HEK293 (cell line): ENCODE measurements around the gene RRP1B.

ENCODE experiments used
- CTCF ChIA-PET: fragments of 350-600 bp; formaldehyde crosslinking; extraction: SDS; loops from one replicate; lab custom pipeline; 2021; ENCODE audit warnings: antibody characterized with exemption; lab: Yijun Ruan, JAX
- POLR2A ChIA-PET: fragments of 300-600 bp; formaldehyde crosslinking; extraction: SDS; loops from one replicate; lab custom pipeline; 2020; ENCODE audit warnings: antibody characterized with exemption, inconsistent platforms; lab: Yijun Ruan, JAX
- H3K27ac ChIP-seq: fragments of 200-500 bp; sonication (Bioruptor generic); 2 replicates; pipeline ENCODE4 v1.5.1; 2014; ENCODE audit warnings: low read depth, low read length, control low read depth, inconsistent platforms; ENCODE audit errors: extremely low read depth
- H3K36me3 ChIP-seq, 2 experiments: fragments of 200-500 bp in 1 of 2; sonication (Bioruptor generic) in 1 of 2; 1 replicate in 1 of 2; 2 replicates in 1 of 2; pipeline ENCODE4 v1.5.1; 2014 to 2017; ENCODE audit warnings: inconsistent platforms in 2 of 2, low read length in 2 of 2; ENCODE audit not compliant: control insufficient read depth in 2 of 2, insufficient read depth in 1 of 2
- H3K4me1 ChIP-seq: fragments of 200-500 bp; sonication (Bioruptor generic); 2 replicates; pipeline ENCODE4 v1.5.1; 2014; ENCODE audit warnings: mild to moderate bottlenecking, low read length, inconsistent platforms; ENCODE audit not compliant: control insufficient read depth, insufficient read depth
- H3K4me3 ChIP-seq: 2 replicates; pipeline ENCODE4 v1.5.1; 2011; ENCODE audit warnings: low read depth, mild to moderate bottlenecking, control low read depth, low read length, moderate library complexity
- H3K9me3 ChIP-seq: fragments of 200-500 bp; sonication (Bioruptor generic); 2 replicates; pipeline ENCODE4 v1.5.1; 2014; ENCODE audit warnings: low read depth, low read length, inconsistent platforms; ENCODE audit not compliant: control insufficient read depth, insufficient read depth
- SALL2 ChIP-seq: fragments of 450-650 bp; formaldehyde crosslinking; IDR thresholded peaks from 2 replicates; pipeline ENCODE4 v1.5.0; 2017; ENCODE audit warnings: missing biosample characterization, mild to moderate bottlenecking, missing genetic modification characterization, borderline replicate concordance
- SCRT2 ChIP-seq: fragments of 450-650 bp; formaldehyde crosslinking; IDR thresholded peaks from 2 replicates; pipeline ENCODE4 v1.5.1; 2016; ENCODE audit warnings: missing biosample characterization, missing genetic modification characterization
- SP7 ChIP-seq: fragments of 450-650 bp; formaldehyde crosslinking; IDR thresholded peaks from 2 replicates; pipeline ENCODE4 v1.5.1; 2016; ENCODE audit warnings: missing biosample characterization, missing genetic modification characterization
- YY2 ChIP-seq: fragments of 450-650 bp; formaldehyde crosslinking; IDR thresholded peaks from 2 replicates; pipeline ENCODE4 v1.5.1; 2016; ENCODE audit warnings: missing biosample characterization, missing genetic modification characterization
- ZBTB17 ChIP-seq: fragments of 450-650 bp; formaldehyde crosslinking; IDR thresholded peaks from 2 replicates; pipeline ENCODE4 v1.5.1; 2016; ENCODE audit warnings: missing biosample characterization, missing genetic modification characterization
- ZBTB48 ChIP-seq: fragments of 450-650 bp; formaldehyde crosslinking; IDR thresholded peaks from 2 replicates; pipeline ENCODE4 v1.5.1; 2016; ENCODE audit warnings: missing biosample characterization, missing genetic modification characterization
- ZNF223 ChIP-seq: fragments of 450-650 bp; formaldehyde crosslinking; IDR thresholded peaks from 2 replicates; pipeline ENCODE4 v1.5.1; 2016; ENCODE audit warnings: missing biosample characterization, missing genetic modification characterization
- ZNF248 ChIP-seq: fragments of 450-650 bp; formaldehyde crosslinking; IDR thresholded peaks from 2 replicates; pipeline ENCODE4 v1.5.1; 2017; ENCODE audit warnings: missing biosample characterization, missing genetic modification characterization
- ZNF335 ChIP-seq: fragments of 450-650 bp; formaldehyde crosslinking; conservative IDR thresholded peaks from 2 replicates; pipeline ENCODE4 v1.5.1; 2016; ENCODE audit warnings: missing biosample characterization, missing genetic modification characterization
- ZNF449 ChIP-seq: fragments of 450-650 bp; formaldehyde crosslinking; IDR thresholded peaks from 2 replicates; pipeline ENCODE4 v1.5.1; 2017; ENCODE audit warnings: missing biosample characterization, mild to moderate bottlenecking, missing genetic modification characterization, moderate library complexity
- ZNF549 ChIP-seq: fragments of 450-650 bp; IDR thresholded peaks from 2 replicates; pipeline ENCODE4 v1.5.1; 2018; ENCODE audit warnings: missing biosample characterization, missing genetic modification characterization, mild to moderate bottlenecking, inconsistent platforms, moderate library complexity
- ZNF596 ChIP-seq: fragments of 450-650 bp; IDR thresholded peaks from 2 replicates; pipeline ENCODE4 v1.5.0; 2018; ENCODE audit warnings: missing biosample characterization, mild to moderate bottlenecking, missing genetic modification characterization, moderate library complexity
- ZNF660 ChIP-seq: fragments of 450-650 bp; IDR thresholded peaks from 2 replicates; pipeline ENCODE4 v1.5.1; 2018; ENCODE audit warnings: missing biosample characterization, mild to moderate bottlenecking, missing genetic modification characterization
- ZNF747 ChIP-seq: fragments of 450-650 bp; formaldehyde crosslinking; IDR thresholded peaks from 2 replicates; pipeline ENCODE4 v1.5.1; 2016; ENCODE audit warnings: missing biosample characterization, missing genetic modification characterization
- ZNF791 ChIP-seq: fragments of 450-650 bp; formaldehyde crosslinking; IDR thresholded peaks from 2 replicates; pipeline ENCODE4 v1.5.1; 2016; ENCODE audit warnings: missing biosample characterization, missing genetic modification characterization
- TF ChIP-seq, protein P1 (sequence below): fragments of 450-650 bp; formaldehyde crosslinking; IDR thresholded peaks from 2 replicates; pipeline ENCODE4 v1.5.1; 2016; ENCODE audit warnings: missing biosample characterization, missing genetic modification characterization
- TF ChIP-seq, protein P2 (sequence below): fragments of 450-650 bp; formaldehyde crosslinking; IDR thresholded peaks from 2 replicates; pipeline ENCODE4 v1.5.1; 2016; ENCODE audit warnings: missing biosample characterization, missing genetic modification characterization
- TF ChIP-seq, protein P3 (sequence below): fragments of 450-650 bp; formaldehyde crosslinking; IDR thresholded peaks from 2 replicates; pipeline ENCODE4 v1.5.1; 2016; ENCODE audit warnings: missing biosample characterization, missing genetic modification characterization

RRP1B gene

GRCh38 chr21:43643193-43643592 lies 16.2 kb upstream of the RRP1B start (continued):
- peak; percentile 60 for TF ChIP-seq ZBTB17 (tag by site-specific recombination)
- TF ChIP-seq, all 188 proteins: peak for 4

DNA sequence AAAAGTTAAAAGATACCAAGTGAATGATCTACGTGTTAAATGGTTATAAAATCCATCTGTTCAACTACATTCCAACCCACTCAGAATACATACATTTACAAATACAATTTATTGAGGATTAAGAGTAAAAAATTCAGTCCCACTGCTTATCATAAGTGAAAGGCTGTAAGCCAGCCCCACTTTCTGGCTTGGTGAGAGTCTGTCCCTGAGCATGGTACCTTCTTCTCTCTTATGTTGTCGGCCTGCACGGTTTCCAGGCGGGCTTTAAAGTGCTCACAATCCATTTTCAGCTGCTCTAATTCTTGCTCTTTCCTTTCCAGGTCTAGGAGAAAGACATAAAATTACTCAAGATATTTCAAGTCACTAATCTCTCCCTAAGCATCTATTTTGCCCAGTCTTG lies 15.3 kb upstream of the RRP1B start:
- H3K36me3 ChIP-seq: no peaks in the 10 kb centered on the region
- ChIA-PET CTCF (interaction anchor here (1.8 to 2.5 kb wide), 3 partner anchors 10 to 310 kb away, joined by 4 to 15 read pairs (median 11); no protein-coding TSS in a partner anchor), POLR2A (no interaction called here)
- H3K4me1 ChIP-seq: peaks cover 7% of the 10 kb centered on the region; the same call in 1 of the 2 replicates
- H3K9me3 ChIP-seq: no peaks in the 10 kb centered on the region
- H3K27ac ChIP-seq: no peak overlapping the region
- no peak overlapping the region for H3K4me3 ChIP-seq
- TF ChIP-seq ZNF747: no peak
- no peak for TF ChIP-seq SP7 (tag by site-specific recombination)
- TF ChIP-seq, protein P1, sequence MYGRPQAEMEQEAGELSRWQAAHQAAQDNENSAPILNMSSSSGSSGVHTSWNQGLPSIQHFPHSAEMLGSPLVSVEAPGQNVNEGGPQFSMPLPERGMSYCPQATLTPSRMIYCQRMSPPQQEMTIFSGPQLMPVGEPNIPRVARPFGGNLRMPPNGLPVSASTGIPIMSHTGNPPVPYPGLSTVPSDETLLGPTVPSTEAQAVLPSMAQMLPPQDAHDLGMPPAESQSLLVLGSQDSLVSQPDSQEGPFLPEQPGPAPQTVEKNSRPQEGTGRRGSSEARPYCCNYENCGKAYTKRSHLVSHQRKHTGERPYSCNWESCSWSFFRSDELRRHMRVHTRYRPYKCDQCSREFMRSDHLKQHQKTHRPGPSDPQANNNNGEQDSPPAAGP: no peak
- no peak for TF ChIP-seq ZNF660
- TF ChIP-seq, all 188 proteins: peak for 0

GRCh38 chr21:43644609-43645008 lies 14.8 kb upstream of the RRP1B start:
- Histone ChIP-seq H3K4me1 (peaks cover 7% of the 10 kb centered on the region; the same call in 1 of the 2 replicates), H3K36me3 (no peaks in the 10 kb centered on the region), H3K27ac (no peak overlapping the region), H3K9me3 (no peaks in the 10 kb centered on the region), H3K4me3 (no peak overlapping the region)
- TF ChIP-seq ZNF596 (tag by site-specific recombination) (no peak), ZNF223 (no peak), ZNF791 (no peak), SCRT2 (tag by site-specific recombination) (peak; percentile 52)
- TF ChIP-seq, protein P2, sequence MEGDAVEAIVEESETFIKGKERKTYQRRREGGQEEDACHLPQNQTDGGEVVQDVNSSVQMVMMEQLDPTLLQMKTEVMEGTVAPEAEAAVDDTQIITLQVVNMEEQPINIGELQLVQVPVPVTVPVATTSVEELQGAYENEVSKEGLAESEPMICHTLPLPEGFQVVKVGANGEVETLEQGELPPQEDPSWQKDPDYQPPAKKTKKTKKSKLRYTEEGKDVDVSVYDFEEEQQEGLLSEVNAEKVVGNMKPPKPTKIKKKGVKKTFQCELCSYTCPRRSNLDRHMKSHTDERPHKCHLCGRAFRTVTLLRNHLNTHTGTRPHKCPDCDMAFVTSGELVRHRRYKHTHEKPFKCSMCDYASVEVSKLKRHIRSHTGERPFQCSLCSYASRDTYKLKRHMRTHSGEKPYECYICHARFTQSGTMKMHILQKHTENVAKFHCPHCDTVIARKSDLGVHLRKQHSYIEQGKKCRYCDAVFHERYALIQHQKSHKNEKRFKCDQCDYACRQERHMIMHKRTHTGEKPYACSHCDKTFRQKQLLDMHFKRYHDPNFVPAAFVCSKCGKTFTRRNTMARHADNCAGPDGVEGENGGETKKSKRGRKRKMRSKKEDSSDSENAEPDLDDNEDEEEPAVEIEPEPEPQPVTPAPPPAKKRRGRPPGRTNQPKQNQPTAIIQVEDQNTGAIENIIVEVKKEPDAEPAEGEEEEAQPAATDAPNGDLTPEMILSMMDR: no peak
- CTCF ChIA-PET: interaction anchor here (0.6 to 2.5 kb wide), 8 partner anchors 11 to 433 kb away, joined by 3 to 15 read pairs (median 4); no protein-coding TSS in a partner anchor
- POLR2A ChIA-PET: no interaction called here

GRCh38 chr21:43645136-43645891 lies 14.0 kb upstream of the RRP1B start:
- H3K27ac ChIP-seq: no peak overlapping the region
- peaks cover 7% of the 10 kb centered on the region; the same call in 1 of the 2 replicates for H3K4me1 ChIP-seq
- H3K4me3 ChIP-seq: no peak overlapping the region
- POLR2A ChIA-PET: interaction anchor here (0.8 kb wide), 1 partner anchor 14 kb away, joined by 3 read pairs; the partner anchor contains the start of genes HSF2BP and RRP1B
- no peaks in the 10 kb centered on the region for H3K36me3 ChIP-seq
- CTCF ChIA-PET: interaction anchor here (0.6 to 2.5 kb wide), 21 partner anchors 9 to 1647 kb away, joined by 3 to 15 read pairs (median 4); no protein-coding TSS in a partner anchor
- no peaks in the 10 kb centered on the region for H3K9me3 ChIP-seq
- TF ChIP-seq, protein P3, sequence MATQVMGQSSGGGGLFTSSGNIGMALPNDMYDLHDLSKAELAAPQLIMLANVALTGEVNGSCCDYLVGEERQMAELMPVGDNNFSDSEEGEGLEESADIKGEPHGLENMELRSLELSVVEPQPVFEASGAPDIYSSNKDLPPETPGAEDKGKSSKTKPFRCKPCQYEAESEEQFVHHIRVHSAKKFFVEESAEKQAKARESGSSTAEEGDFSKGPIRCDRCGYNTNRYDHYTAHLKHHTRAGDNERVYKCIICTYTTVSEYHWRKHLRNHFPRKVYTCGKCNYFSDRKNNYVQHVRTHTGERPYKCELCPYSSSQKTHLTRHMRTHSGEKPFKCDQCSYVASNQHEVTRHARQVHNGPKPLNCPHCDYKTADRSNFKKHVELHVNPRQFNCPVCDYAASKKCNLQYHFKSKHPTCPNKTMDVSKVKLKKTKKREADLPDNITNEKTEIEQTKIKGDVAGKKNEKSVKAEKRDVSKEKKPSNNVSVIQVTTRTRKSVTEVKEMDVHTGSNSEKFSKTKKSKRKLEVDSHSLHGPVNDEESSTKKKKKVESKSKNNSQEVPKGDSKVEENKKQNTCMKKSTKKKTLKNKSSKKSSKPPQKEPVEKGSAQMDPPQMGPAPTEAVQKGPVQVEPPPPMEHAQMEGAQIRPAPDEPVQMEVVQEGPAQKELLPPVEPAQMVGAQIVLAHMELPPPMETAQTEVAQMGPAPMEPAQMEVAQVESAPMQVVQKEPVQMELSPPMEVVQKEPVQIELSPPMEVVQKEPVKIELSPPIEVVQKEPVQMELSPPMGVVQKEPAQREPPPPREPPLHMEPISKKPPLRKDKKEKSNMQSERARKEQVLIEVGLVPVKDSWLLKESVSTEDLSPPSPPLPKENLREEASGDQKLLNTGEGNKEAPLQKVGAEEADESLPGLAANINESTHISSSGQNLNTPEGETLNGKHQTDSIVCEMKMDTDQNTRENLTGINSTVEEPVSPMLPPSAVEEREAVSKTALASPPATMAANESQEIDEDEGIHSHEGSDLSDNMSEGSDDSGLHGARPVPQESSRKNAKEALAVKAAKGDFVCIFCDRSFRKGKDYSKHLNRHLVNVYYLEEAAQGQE: no peak
- TF ChIP-seq ZNF660 (peak; percentile 26; the same call in 1 of the 2 replicates), ZNF449 (peak; percentile 42; the same call in 1 of the 2 replicates), ZNF335 (tag by site-specific recombination) (peak; percentile 38), ZBTB48 (tag by site-specific recombination) (peak; percentile 68), SALL2 (tag by site-specific recombination) (no peak), ZNF248 (tag by site-specific recombination) (no peak), ZNF549 (no peak), YY2 (tag by site-specific recombination) (no peak)
- TF ChIP-seq, protein P1: no peak
